ENCODE results near the gene OR2AT4.
"Not testable (repeated sequence)": the region's sequence is repeated elsewhere in the genome, so short reads cannot be mapped to it uniquely, and the experiment has no call there.

The OR2AT4 gene

DNA sequence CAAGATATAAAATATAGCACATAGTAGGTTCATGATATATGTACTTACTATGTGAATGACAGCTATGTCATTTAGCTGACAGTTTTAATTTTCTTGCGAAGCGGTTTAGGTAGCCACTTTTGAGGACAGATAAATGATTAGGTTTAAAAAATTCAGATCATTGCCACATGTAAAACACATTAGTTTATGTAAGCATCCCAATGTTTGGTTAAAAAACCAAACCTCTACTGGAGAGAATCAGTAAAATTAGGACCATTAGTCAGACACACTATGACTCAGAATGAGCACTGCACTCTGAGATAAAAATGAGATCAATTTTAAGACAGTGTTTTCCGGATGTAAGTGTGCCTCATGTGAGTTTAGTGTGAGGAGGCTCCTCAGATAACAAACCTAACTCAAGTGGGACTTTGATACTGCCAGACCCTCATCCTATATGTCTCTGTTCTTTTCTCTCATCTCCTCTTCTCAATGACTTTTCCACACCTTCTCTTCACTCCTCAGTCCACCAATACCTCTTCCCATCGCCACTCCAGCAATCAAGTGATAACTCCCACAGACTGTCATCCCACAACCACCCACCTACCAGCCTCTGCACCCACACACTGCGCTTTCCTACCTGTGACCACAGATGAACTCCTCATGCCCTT lies 6.8 kb upstream of the OR2AT4 start:
- DNase-seq (ENCODE audit: extremely low read depth in 1 of 2, low read depth in 1 of 2), result no peak

DNA sequence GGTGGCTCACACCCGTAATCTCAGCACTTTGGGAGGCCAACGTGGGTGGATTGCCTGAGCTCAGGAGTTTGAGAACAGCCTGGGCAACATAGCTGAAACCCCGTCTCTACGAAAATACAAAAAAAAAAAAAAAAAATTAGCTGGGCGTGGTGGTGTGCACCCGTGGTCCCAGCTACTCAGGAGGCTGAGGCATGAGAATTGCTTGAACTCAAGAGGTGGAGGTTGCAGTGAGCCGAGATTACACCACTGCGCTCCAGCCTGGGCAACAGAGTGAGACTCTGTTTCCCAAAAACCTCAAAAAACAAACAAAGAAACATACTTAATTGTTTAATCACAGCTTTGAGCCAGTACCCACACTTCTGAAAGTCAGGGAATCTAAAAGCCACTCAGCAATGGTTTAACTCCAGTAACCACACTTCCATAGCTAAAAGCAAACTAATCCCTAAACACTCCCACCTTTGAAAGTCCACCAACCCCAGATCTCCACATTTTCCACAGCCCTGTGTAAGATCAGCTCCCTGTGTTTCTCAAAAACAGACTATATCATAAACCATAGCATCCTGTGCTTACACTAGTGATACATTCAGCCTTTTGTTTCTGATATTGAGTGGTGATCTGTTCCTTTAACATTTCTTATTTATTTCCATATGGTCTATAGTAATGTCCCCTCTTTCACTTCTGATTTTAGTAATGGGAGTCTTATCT lies 4.9 kb upstream of the OR2AT4 start:
- no peak for DNase-seq (ENCODE audit: extremely low read depth in 1 of 2, low read depth in 1 of 2)

DNA sequence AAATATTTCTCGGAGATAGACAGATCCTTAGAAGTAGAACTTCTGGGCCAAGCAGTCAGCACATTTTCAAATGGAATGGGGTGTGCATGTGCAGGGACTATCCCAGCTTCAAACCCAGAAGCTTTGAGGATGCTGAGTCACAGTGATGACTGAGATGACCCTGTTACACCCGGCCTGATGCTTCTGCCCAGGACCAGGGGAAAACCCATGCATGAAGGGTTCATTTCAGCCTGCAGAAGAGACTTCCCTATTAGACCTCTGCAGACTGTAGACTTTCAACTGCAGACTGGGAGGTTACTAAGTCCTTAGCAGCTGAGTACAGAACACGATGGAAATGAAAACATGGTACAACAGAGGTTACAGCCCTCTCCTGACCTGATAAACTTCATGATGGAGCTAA lies 3.6 kb upstream of the OR2AT4 start:
- peak; percentile 19 to 47 for DNase-seq (ENCODE audit: extremely low read depth in 1 of 2, low read depth in 1 of 2)

DNA sequence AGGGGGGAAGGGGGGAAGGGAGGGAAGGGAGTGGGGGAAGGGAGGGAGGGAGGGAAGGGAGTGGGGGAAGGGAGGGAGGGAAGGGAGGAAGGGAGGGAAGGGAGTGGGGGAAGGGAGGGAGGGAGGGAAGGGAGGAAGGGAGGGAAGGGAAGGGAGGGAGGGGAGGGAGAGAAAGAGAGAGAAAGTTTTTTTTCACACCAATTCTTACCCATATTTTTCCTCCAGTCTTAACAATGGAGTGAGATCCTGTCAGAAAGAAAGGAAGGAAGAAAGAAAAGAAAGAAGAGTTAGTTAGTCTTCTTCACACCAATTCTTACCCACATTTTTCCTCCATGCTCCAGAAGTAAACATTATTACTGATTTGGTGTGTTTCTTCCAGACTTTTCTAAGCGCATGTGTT lies 3.0 kb upstream of the OR2AT4 start:
- DNase-seq (ENCODE audit: extremely low read depth in 1 of 2, low read depth in 1 of 2), result no peak

DNA sequence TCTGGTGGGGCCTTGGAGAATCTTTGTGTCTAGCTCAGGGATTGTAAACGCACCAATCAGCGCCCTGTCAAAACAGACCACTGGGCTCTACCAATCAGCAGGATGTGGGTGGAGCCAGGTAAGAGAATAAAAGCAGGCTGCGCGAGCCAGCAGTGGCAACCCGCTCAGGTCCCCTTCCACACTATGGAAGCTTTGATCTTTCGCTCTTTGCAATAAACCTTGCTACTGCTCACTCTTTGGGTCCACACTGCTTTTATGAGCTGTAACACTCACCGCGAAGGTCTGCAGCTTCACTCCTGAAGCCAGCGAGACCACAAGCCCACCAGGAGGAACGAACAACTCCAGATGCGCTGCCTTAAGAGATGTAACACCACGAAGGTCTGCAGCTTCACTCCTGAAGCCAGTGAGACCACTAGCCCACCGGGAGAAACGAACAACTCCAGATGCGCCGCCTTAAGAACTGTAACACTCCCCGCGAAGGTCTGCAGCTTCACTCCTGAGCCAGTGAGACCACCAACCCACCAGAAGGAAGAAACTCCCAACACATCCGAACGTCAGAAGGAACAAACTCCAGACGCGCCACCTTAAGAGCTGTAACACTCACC lies 2.3 kb upstream of the OR2AT4 start:
- DNase-seq (ENCODE audit: extremely low read depth in 1 of 2, low read depth in 1 of 2), result not testable (repeated sequence)

DNA sequence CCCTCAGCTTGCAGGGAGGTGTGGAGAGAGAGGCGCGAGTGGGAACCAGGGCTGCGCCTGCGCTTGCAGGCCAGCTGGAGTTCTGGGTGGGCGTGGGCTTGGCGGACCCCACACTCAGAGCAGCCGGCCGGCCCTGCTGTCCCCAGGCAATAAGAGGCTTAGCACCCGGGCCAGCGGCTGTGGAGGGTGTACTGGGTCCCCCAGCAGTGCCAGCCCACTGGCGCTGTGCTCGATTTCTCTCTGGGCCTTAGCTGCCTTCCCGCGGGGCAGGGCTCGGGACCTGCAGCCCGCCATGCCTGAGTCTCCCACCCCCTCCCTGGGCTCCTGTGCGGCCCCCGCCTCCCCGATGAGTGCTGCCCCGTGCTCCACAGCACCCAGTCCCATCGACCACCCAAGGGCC lies 1.5 kb upstream of the OR2AT4 start:
- not testable (repeated sequence) for DNase-seq (ENCODE audit: extremely low read depth in 1 of 2, low read depth in 1 of 2)

DNA sequence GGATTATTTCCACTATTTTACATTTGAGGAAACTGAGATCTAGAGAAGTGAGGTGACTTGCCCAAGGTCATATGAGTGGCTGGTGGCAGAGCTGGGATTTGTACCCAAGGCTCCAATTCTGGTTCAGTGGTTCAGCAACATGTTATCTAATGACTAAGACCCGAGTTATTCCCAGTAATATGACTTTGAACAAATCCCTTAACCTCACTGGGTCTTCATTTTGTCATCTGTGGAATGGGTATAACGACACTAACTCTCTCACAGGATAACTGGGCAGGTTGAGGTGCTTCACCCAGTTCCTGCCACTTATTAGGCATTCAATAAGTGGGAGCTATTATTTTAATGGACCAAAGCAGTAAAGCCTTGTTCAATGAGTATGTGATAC lies 489 bp upstream of the OR2AT4 start:
- DNase-seq (ENCODE audit: extremely low read depth in 1 of 2, low read depth in 1 of 2), result no peak

DNA sequence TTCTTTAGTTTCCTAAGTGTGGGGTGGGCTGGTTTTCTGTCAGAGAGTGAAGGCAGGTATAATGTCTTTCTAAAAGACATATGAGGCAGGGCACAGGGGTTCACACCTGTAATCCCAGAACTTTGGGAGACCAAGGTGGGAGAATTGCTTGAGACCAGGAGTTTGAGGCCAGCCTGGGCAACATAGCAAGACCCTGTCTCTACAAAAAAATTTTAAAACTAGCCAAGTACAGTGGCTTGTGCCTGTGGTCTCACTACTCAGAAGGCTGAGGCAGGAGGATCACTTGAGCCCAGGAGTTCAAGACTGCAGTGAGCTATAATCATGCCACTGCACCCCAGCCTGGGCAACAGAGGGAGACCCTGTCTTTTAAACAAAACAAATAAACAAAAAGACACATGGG lies 2.3 kb downstream of the OR2AT4 start:
- DNase-seq (ENCODE audit: extremely low read depth in 1 of 2, low read depth in 1 of 2), result not testable (repeated sequence)

DNA sequence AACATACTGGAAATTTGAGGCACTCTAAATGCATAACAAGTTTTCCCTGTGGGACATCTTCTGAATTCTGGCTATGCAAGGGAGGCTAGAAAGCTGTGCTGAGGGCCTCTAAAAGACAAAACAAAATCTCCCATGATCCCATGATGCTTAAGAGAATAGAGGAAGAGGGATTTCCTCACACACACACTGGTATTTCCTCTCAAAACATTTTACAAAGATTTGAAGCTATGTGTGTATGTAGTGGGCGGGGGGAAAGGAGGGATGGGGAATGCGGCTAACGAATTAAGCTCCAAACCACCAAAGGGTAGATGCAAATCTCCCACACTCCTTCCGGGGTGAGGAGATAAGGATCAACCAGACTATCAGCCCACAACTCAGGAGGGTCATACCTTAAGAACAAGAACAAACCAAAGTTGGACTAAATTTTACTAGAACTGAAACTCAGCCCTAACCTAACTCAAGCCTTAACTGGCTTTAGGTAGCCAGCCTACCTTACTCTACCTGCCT lies 6.0 kb downstream of the OR2AT4 start:
- DNase-seq (ENCODE audit: extremely low read depth in 1 of 2, low read depth in 1 of 2), result no peak

DNA sequence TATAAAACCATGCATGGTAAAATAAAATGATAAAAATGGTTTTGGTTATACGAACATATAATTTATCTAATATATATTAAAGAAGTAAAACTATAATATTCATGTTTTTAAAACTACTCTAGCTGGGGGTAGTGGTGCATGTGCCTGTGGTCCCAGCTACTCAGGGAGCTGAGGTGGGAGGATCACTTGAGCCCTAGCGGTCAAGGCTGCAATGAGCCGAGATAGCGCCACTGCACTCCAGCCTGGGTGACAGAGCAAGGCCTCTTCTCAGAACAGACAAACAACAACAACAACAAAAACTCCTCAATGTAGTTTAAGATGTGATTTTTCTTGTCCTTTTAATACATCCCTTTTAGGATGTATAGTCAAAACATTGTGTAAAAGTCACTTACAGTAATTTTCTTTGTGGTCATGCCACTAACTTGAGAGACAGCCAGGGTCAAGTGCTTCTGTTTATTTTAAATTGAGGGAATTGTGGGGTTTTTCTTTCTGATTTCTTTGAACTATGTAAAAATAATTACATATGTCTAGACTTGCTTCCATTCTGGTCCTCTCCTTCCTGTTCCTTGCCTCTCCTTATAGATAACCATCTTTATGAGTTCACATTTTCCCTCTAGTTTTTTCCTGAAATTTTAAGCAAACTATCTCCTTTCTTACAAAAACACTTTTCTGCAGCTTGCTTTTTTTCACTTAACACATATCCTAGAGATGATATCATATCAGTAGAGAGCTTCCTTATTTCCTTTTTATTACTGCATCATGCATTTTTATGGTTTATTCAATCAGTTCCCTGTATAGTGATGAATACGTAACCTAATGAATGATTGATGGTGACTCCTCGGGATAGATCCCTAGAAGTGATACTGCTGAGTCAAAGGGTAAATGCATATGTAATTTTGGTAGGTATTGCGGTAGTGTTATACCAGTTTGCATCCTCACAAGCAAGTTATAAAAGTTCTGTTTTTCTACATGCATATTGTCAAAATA lies 9.1 kb downstream of the OR2AT4 start:
- DNase-seq (ENCODE audit: extremely low read depth in 1 of 2, low read depth in 1 of 2), result no peak

DNA sequence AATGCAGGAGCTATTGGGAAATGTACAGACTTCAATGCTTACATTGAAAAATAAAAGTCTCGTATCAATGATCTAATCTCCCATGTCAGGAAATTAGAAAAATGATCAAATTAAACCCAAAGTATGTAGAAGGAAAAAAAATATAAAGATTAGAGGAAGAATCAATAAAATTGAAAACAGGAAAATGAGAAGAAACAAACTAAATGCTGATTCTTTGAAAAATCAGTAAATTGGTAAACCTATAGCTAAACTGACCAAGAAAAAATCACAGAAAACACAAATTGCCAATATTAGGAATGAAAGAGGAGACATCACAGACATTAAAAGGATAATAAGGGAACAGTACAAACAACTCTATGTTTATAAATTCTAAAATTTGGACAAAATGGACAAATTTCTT lies 11.8 kb downstream of the OR2AT4 start:
- no peak for DNase-seq (ENCODE audit: extremely low read depth in 1 of 2, low read depth in 1 of 2)

DNA sequence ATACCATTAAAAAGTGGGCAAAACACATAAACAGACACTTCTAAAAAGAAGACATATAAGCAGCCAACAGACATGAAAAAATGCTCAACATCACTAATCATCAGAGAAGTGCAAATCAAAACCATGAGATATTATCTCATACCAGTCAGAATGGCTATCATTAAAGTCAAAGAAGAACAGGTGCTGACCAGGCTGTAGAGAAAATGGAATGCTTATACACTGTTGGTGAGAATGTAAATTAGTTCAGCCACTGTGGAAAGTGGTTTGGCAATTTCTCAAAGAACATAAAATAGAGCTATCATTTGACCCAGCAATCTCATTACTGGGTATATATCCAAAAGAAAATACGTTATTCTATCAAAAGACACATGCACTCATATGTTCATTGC lies 13.5 kb downstream of the OR2AT4 start:
- no peak for DNase-seq (ENCODE audit: extremely low read depth in 1 of 2, low read depth in 1 of 2)

DNA sequence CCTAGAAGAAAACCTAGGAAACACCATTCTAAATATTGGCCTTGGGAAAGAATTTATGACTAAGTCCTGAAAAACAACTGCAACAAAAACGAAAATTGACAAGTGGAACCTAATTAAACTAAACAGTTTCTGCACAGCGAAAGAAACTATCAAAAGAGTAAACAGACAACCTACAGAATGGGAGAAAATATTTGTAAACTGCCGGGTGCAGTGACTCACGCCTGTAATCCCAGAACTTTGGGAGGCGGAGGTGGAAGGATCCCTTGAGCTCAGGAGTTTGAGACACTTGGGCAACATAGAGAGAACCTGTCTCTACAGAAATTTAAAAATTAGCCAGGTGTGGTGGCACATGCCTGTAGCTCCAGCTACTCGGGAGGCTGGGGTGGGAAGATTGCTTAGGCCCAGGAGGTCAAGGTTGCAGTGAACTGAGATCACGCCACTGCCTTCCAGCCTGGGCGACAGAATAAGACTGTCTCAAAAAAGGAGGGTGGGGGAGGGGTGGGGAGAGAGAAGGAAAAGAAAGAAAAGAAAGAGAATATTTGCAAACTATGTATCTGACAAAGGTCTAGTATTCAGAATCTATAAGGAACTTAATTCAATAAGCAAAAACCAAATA lies 14.0 kb downstream of the OR2AT4 start:
- no peak for DNase-seq (ENCODE audit: extremely low read depth in 1 of 2, low read depth in 1 of 2)

DNA sequence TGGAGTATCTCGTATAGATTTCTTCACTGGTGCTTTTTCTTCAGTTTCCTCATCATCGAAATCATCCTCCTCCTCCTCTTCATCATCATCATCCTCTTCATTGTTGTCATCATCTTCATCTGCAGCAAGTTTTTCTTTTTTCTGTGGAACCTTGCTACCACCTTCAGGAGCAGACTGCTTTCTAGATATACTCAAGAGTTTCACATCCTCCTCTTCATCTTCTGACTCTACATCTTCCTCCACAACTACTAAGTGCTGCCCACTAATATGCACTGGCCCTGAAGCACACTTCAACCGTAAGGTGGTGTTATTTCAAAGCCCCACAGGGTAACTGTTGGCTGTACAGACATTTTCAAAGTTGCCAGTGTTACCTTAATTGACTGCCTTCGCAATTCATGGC lies 17.1 kb downstream of the OR2AT4 start:
- DNase-seq (ENCODE audit: extremely low read depth in 1 of 2, low read depth in 1 of 2), result no peak

DNA sequence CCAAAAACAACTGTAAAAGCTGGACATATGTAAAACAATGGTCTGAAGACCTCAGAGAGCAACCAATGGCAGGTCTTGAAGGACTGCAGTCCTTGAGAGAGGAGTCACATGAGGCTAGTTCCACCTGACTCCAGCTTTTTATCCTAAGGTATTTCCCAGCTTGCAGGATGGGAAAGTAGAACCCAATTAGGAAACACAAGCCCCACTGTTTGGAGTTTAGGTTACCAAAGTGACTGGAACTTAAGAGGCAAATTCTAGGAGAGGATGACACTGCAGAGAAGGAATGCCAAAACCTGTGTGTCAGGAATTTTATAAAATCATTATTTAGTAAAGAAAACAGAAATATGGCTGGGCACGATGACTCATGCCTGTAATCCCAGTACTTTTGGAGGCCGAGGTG lies 18.4 kb downstream of the OR2AT4 start:
- no peak for DNase-seq (ENCODE audit: extremely low read depth in 1 of 2, low read depth in 1 of 2)

DNA sequence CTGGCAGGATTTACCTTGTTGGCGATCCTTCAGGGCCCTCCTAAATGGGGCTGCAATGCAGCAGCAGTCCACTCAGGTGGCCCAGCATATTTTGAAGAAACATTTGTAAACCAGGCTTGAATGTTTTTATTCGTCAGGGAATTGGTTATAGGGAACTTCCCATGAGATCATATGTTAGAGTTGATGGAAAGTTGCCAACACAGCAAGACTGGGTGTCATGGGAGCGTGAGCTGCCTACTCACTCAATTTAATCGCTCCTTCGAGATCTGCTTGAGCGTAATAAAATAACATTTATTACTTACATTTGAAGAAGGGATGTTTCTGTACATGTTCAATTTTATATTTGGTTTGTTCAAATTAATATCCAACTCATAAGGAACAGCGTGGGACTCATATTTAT lies 19.4 kb downstream of the OR2AT4 start:
- DNase-seq (ENCODE audit: extremely low read depth in 1 of 2, low read depth in 1 of 2), result no peak

DNA sequence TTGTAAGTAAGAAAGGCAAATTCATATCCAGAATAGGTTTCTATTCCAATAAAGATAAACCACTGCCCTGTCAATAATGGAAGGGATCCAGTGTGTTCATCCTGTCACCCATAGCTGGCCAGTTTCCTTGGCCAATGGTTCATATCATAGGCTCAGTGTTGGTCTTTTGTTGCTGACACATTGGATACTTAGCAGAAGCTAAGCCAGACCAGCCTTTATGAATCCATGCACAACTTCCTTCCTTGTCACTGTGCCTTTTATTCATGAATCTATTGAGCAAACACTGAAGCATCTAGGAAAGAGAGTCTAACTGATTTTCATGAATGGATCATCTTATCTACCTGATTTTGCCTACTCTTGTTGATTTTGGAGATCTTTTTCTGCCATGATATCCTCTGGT lies 20.0 kb downstream of the OR2AT4 start:
- no peak for DNase-seq (ENCODE audit: extremely low read depth in 1 of 2, low read depth in 1 of 2)

DNA sequence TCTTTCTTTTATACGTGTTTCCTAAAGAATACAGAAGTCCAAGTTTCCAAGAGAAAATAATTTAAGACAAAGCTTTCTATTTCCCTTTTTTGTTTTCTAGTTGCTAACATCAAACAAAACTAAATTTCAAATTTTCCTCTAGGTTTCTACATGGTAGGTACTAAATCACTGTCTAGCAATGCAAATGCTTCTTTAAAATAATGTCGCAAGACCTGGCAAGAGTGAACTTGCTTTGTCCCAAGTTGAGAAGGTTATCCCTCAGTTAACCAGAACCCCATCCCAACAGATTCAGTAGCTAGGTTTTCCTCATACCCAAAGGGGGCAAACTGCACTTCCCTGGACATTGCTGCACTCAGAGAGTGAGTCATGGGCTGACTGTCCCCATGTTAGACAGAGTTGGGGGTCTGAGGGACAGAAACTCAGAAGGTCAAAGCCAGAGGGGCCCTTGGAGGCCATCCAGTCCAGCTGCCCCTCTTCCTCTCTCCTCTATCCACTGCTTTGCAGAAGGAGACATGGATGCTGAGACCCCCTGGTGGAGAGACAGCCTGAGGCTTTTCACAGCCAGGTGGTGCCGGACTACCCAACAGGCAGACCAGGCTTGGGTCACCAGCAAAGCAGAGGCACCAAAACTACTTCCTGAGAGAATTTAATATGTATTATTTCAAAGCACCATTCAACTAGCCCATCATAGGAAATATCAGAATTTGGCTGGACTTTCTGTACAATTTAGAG lies 23.1 kb downstream of the OR2AT4 start:
- DNase-seq (ENCODE audit: extremely low read depth in 1 of 2, low read depth in 1 of 2), result no peak

DNA sequence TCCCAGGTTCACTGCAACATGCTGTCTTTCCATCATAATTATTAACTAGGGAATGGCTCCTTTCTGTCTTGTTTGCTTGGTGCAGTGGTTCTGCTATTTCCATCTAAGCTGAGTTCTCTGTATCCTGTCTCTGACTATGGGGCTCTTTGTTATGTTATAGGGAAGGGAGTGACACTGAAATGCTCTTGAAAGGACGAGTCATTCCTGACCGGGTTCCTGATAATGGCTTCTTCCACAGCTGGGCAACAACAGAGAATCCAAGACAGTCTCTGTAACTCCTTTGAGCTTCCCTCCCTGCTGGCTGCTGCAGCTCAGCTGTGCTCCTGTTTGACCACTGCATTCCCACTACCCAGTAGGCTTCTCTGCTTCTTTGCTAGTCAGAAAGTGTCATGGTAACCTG lies 24.1 kb downstream of the OR2AT4 start:
- DNase-seq (ENCODE audit: extremely low read depth in 1 of 2, low read depth in 1 of 2), result no peak

DNA sequence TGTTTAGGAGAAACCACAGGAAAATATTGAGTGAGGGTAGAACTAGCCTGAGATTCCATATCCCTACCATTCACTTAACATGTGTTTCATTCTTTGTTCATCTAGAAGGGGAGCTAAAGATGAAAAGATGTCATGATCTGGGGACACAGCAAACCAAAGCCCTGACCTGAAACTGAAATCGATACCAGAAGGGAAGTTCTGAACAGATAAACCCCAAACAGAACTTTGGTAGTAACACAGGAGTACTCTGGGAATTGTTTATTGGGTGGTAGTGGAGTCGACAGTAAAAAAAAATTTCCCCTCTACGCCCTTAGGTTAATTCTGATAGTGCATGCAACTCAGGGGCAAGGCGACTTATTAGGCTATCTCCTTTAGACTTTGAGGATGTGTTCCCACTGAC lies 27.2 kb downstream of the OR2AT4 start:
- no peak for DNase-seq (ENCODE audit: extremely low read depth in 1 of 2, low read depth in 1 of 2)
